Heart right ventricle (tissue), 16 donors: ENCODE data around the gene TSPAN8. TPM values are rescaled to one million over a fixed set of nuclear protein-coding genes. Genes with fewer than 3 reads are reported as not detected.
"Not testable (repeated sequence)": the region's sequence is repeated elsewhere in the genome, so short reads cannot be mapped to it uniquely, and the experiment has no call there.

Experiments
- ATAC-seq, 8 donors: fragments of 200-7000 bp; cut with Tn5 transposase; one replicate each; pipeline ENCODE4 v1.9.1; 2020; ENCODE audit warnings: mild to moderate bottlenecking in 8 of 8, moderate library complexity in 8 of 8, moderate number of reproducible peaks in 1 of 8
- DNase-seq, 2 donors: peaks; one replicate each; pipeline ENCODE4 v3.0.0-alpha.2; 2020
- H3K27ac ChIP-seq, 10 donors: fragments of 200-600 bp; sonication (generic) in 2 of 10; one replicate each; pipeline versions ENCODE4 v1.5.0 to v1.8.0; 2020 to 2022; ENCODE audit warnings: mild to moderate bottlenecking in 3 of 10
- H3K27me3 ChIP-seq, 7 donors: fragments of 200-600 bp; one replicate each; pipeline ENCODE4 v1.8.0; 2021 to 2022; ENCODE audit warnings: mild to moderate bottlenecking in 2 of 7
- H3K36me3 ChIP-seq, 9 donors: fragments of 200-600 bp; sonication (generic) in 1 of 9; one replicate each; pipeline versions ENCODE4 v1.5.0 to v1.8.0; 2020 to 2022; ENCODE audit warnings: mild to moderate bottlenecking in 2 of 9
- H3K4me1 ChIP-seq, 9 donors: fragments of 200-600 bp; sonication (generic) in 1 of 9; one replicate each; pipeline versions ENCODE4 v1.5.0 to v1.8.0; 2020 to 2022; ENCODE audit warnings: mild to moderate bottlenecking in 4 of 9
- H3K4me3 ChIP-seq, 10 donors: fragments of 200-600 bp; sonication (generic) in 2 of 10; one replicate each; pipeline versions ENCODE4 v1.5.0 to v1.8.0; 2020 to 2022; ENCODE audit warnings: mild to moderate bottlenecking in 7 of 10, moderate library complexity in 2 of 10
- H3K9me3 ChIP-seq, 11 donors: fragments of 200-600 bp in 10 of 11; sonication (generic) in 2 of 11; one replicate each; pipeline versions ENCODE4 v1.5.0 to v1.8.0; 2013 to 2022; ENCODE audit warnings: mild to moderate bottlenecking in 2 of 11, control low read depth in 1 of 11, moderate library complexity in 1 of 11
- CTCF ChIP-seq, 9 donors: fragments of 200-600 bp; sonication (generic) in 2 of 9; IDR thresholded peaks; one replicate each; pipeline versions ENCODE4 v1.5.0 to v1.8.0; 2021 to 2022; ENCODE audit warnings: antibody characterized with exemption in 9 of 9, mild to moderate bottlenecking in 5 of 9, moderate library complexity in 1 of 9
- WGBS, 2 donors: extraction: QIAGEN DNeasy Blood & Tissue Kit; methylation state at CpG; one replicate each; pipeline ENCODE4 v1.1.7; 2013; ENCODE audit warnings: inconsistent platforms in 1 of 2; 5-methylcytosine and 5-hydroxymethylcytosine counted together
- intact Hi-C, 10 donors: fragments of 100-400 bp; cut with DNase I; formaldehyde crosslinking; loops; one replicate each; pipeline versions ENCODE4 v1.11.1 to v1.14.2; 2022
- polyA plus RNA-seq, 2 donors: library from polyadenylated mRNA; stranded (reverse); fragments of 200-250 nt; gene quantifications; one replicate each; pipeline ENCODE4 v1.2.3, GENCODE V29; 2013
- total RNA-seq, 10 donors: library from RNA; stranded (reverse); fragmentation: NEBNext Ultra II Directional in 3 of 10; extraction: Animal tissue kit (Norgen Biotek cat#: 25700) in 3 of 10; gene quantifications; one replicate each; pipeline versions ENCODE4 v1.2.1 to v1.2.4, GENCODE V29; 2021 to 2023
- donor health status: Arrhythmogenic right ventricular cardiomyopathy.
- donor health status: ischemic (EF 13 %, LVEDD 7.1; RV severe dilation, severe dysfunction).
- donor health status: healthy with polysubstance abuse.
- donor health status: DM: no; HTN: yes; CAD: no.
- donor health status: DM: no; HTN: no; CAD: no.
- donor health status: ischemic (EF 25% LVEDD 6.9; RV normal size, moderate dysfunction).
- donor health status: ischemic (EF 25% LVEDD 5.7; RV mildly dilated, moderate dysfunction).
- donor health status: healthy.
- donor health status: DM: yes; HTN: yes; CAD: no.
- donor health status: Ischemic cardiomyopathy.
- donor health status: ischemic (EF 35%, LVEDD 5.7; RV mildly dilated, moderate dysfunction).
- donor health status: nonischemic (EF 11% LVEDD 7.7; RV severe dilation, severe dysfunction).
- donor health status: DM: yes; HTN: yes; CAD: no.
- donor health status: PGD.
- donor health status: ischemic (EF 29% LVEDD 5.4; RV normal size, mild dysfunction).
- donor health status: nonischemic (EF 23%, LVEDD 6.1; RV moderate dilation, normal function).

Gene TSPAN8
- total and polyA plus RNA-seq, 12 donors: 0.09 to 0.75 (median 0.38) TPM; not detected in 6

- peaks cover 0 to 2% (median 0%) of the 10 kb centered on the region in 9 donors for H3K4me1 ChIP-seq
Measured at GRCh38 chr12:71152851-71153250, 4.9 kb downstream of the TSPAN8 start.

GRCh38 chr12:71150041-71150440 is 7.8 kb downstream of the TSPAN8 start:
- ATAC-seq, H3K36me3 ChIP-seq, H3K4me1 ChIP-seq, H3K27ac ChIP-seq, H3K27me3 ChIP-seq, intact Hi-C loops, DNase-seq, H3K9me3 ChIP-seq, H3K4me3 ChIP-seq: not testable (repeated sequence)
- WGBS, 2 donors: 77 to 81% methylated on average over 5 of the region's 5 CpGs

More at GRCh38 chr12:71152851-71153250, 4.9 kb downstream of the TSPAN8 start:
- Histone ChIP-seq H3K9me3 (peaks cover 0 to 7% (median 0%) of the 10 kb centered on the region in 11 donors), H3K36me3 (no peaks in the 10 kb centered on the region), H3K27ac (no peak overlapping the region), H3K4me3 (no peak overlapping the region), H3K27me3 (no peaks in the 10 kb centered on the region)
- intact Hi-C loops: no loop called here
- DNase-seq (no peak), ATAC-seq (no peak)
- WGBS, 2 donors: 80 to 86% methylated on average over 5 of the region's 5 CpGs
- no peak for TF ChIP-seq CTCF (IDR thresholded peaks at IDR 0.05)

GRCh38 chr12:71144682-71145081 is 13.1 kb downstream of the TSPAN8 start:
- peaks cover 0 to 17% (median 0%) of the 10 kb centered on the region in 9 donors for H3K4me1 ChIP-seq
- intact Hi-C loops: no loop called here
- no peak for TF ChIP-seq CTCF (IDR thresholded peaks at IDR 0.05)
- no peak overlapping the region for H3K4me3 ChIP-seq
- H3K9me3 ChIP-seq: peaks cover 0 to under 1% (median 0%) of the 10 kb centered on the region in 11 donors
- H3K36me3 ChIP-seq: no peaks in the 10 kb centered on the region
- 42 to 51% methylated on average over 1 of the region's 1 CpG for WGBS, 2 donors
- no peaks in the 10 kb centered on the region for H3K27me3 ChIP-seq
- ATAC-seq: no peak
- H3K27ac ChIP-seq: no peak overlapping the region
- DNase-seq: no peak

- no peak for ATAC-seq
- WGBS, 2 donors: 85 to 88% methylated on average over 5 of the region's 5 CpGs
Measured at GRCh38 chr12:71142956-71143355, 14.8 kb downstream of the TSPAN8 start.

More at GRCh38 chr12:71142956-71143355, 14.8 kb downstream of the TSPAN8 start:
- Histone ChIP-seq H3K27ac (no peak overlapping the region), H3K36me3 (no peaks in the 10 kb centered on the region), H3K4me3 (no peak overlapping the region), H3K27me3 (no peaks in the 10 kb centered on the region), H3K4me1 (peaks cover 0 to 17% (median 0%) of the 10 kb centered on the region in 9 donors), H3K9me3 (no peaks in the 10 kb centered on the region)
- intact Hi-C loops: no loop called here
- no peak for DNase-seq
- no peak for TF ChIP-seq CTCF (IDR thresholded peaks at IDR 0.05)
